ENCODE measurements around the gene CYP39A1. TPM values are rescaled to one million over a fixed set of nuclear protein-coding genes. Genes with fewer than 3 reads are reported as not detected.

Gene CYP39A1
- total RNA-seq, 2 experiments from 2014 or later, result not detected

GRCh38 chr6:46586906-46587305, 65.7 kb downstream of the CYP39A1 start:
- TF ChIP-seq CTCF (IDR thresholded peaks at IDR 0.05), result no peak
- H3K36me3 Mint-ChIP-seq (ENCODE audit: low read depth), result no peaks in the 10 kb centered on the region
- ATAC-seq (no peak), DNase-seq (no peak)
- no peaks in the 10 kb centered on the region for H3K9me3 Mint-ChIP-seq
- POLR2A ChIA-PET, result no interaction called here
- H3K27me3 Mint-ChIP-seq, result peaks cover 18% of the 10 kb centered on the region
- no peaks in the 10 kb centered on the region for H3K4me1 Mint-ChIP-seq (ENCODE audit: low read depth)
- intact Hi-C loops (cut with micrococcal nuclease), result no loop called here
- CTCF ChIA-PET, result no interaction called here
- H3K4me3 Mint-ChIP-seq, result no peak overlapping the region
- H3K27ac Mint-ChIP-seq, result no peak overlapping the region

- H3K27ac Mint-ChIP-seq, result no peak overlapping the region
- intact Hi-C loops (cut with micrococcal nuclease), result no loop called here
- peaks cover 15% of the 10 kb centered on the region for H3K27me3 Mint-ChIP-seq
- ChIA-PET CTCF (no interaction called here), POLR2A (no interaction called here)
- no peaks in the 10 kb centered on the region for H3K9me3 Mint-ChIP-seq
- TF ChIP-seq CTCF (IDR thresholded peaks at IDR 0.05), result no peak
- H3K4me3 Mint-ChIP-seq, result no peak overlapping the region
- no peaks in the 10 kb centered on the region for H3K36me3 Mint-ChIP-seq (ENCODE audit: low read depth)
- no peak for ATAC-seq
- no peaks in the 10 kb centered on the region for H3K4me1 Mint-ChIP-seq (ENCODE audit: low read depth)
- no peak for DNase-seq
These were observed 68.0 kb downstream of the CYP39A1 start for GRCh38 chr6:46584586-46584985.

GRCh38 chr6:46583721-46584120, 68.9 kb downstream of the CYP39A1 start:
- Mint-ChIP-seq H3K27ac (no peak overlapping the region), H3K27me3 (peaks cover 12% of the 10 kb centered on the region), H3K4me1 (ENCODE audit: low read depth) (no peaks in the 10 kb centered on the region), H3K36me3 (ENCODE audit: low read depth) (no peaks in the 10 kb centered on the region), H3K9me3 (no peaks in the 10 kb centered on the region), H3K4me3 (no peak overlapping the region)
- POLR2A ChIA-PET, result no interaction called here
- DNase-seq (no peak), ATAC-seq (no peak)
- intact Hi-C loops (cut with micrococcal nuclease), result no loop called here
- TF ChIP-seq CTCF (IDR thresholded peaks at IDR 0.05), result no peak
- CTCF ChIA-PET, result no interaction called here

- Mint-ChIP-seq H3K4me3 (no peak overlapping the region), H3K27ac (no peak overlapping the region), H3K4me1 (ENCODE audit: low read depth) (no peaks in the 10 kb centered on the region), H3K36me3 (ENCODE audit: low read depth) (no peaks in the 10 kb centered on the region), H3K9me3 (no peaks in the 10 kb centered on the region), H3K27me3 (peaks cover 9% of the 10 kb centered on the region)
- ATAC-seq, result no peak
- DNase-seq, result no peak
- ChIA-PET CTCF (no interaction called here), POLR2A (no interaction called here)
- no peak for TF ChIP-seq CTCF (IDR thresholded peaks at IDR 0.05)
- intact Hi-C loops (cut with micrococcal nuclease), result no loop called here
These were observed 69.5 kb downstream of the CYP39A1 start for GRCh38 chr6:46583081-46583480.

- H3K9me3 Mint-ChIP-seq, result no peaks in the 10 kb centered on the region
- peaks cover 10% of the 10 kb centered on the region for H3K27me3 Mint-ChIP-seq
- ChIA-PET POLR2A (no interaction called here), CTCF (no interaction called here)
- H3K4me1 Mint-ChIP-seq (ENCODE audit: low read depth), result no peaks in the 10 kb centered on the region
- no peak overlapping the region for H3K4me3 Mint-ChIP-seq
- DNase-seq (no peak), ATAC-seq (no peak)
- no peaks in the 10 kb centered on the region for H3K36me3 Mint-ChIP-seq (ENCODE audit: low read depth)
- TF ChIP-seq CTCF (IDR thresholded peaks at IDR 0.05), result no peak
- H3K27ac Mint-ChIP-seq, result no peak overlapping the region
- intact Hi-C loops (cut with micrococcal nuclease), result no loop called here
These were observed 71.0 kb downstream of the CYP39A1 start for GRCh38 chr6:46581459-46582177.
